CD14-positive monocyte (primary cell): Measurements from ENCODE around the gene NEK4. TPM values are rescaled to one million over a fixed set of nuclear protein-coding genes. Genes with fewer than 3 reads are reported as not detected.

Source experiments
- DNase-seq, 3 donors: peaks; one replicate each; pipeline ENCODE4 v3.0.0-alpha.2; 2011 to 2022
- H2AFZ ChIP-seq: 2 replicates; pipeline ENCODE4 v1.6.0; 2012; ENCODE audit warnings: mild to moderate bottlenecking, low read depth, low read length, inconsistent platforms; ENCODE audit not compliant: insufficient read depth, poor library complexity, severe bottlenecking
- H3K27ac ChIP-seq, 2 donors: 1 replicate in 1 of 2; 2 replicates in 1 of 2; pipeline ENCODE4 v1.5.1; 2012 to 2013; ENCODE audit warnings: low read length in 2 of 2, control low read depth in 1 of 2, inconsistent platforms in 1 of 2, low read depth in 1 of 2, mild to moderate bottlenecking in 1 of 2
- H3K27me3 ChIP-seq, 2 donors: one replicate each; pipeline versions ENCODE4 v1.6.0 to v1.6.1; 2011 to 2013; ENCODE audit warnings: low read length in 2 of 2; ENCODE audit not compliant: control insufficient read depth in 2 of 2, insufficient read depth in 2 of 2
- H3K36me3 ChIP-seq, 2 donors: replicated peaks in 1 of 2; 1 replicate in 1 of 2; 2 replicates in 1 of 2; pipeline versions ENCODE4 v1.5.1 to v1.6.1; 2012 to 2013; ENCODE audit warnings: low read length in 2 of 2, control low read depth in 1 of 2, inconsistent platforms in 1 of 2, mild to moderate bottlenecking in 1 of 2; ENCODE audit not compliant: insufficient read depth in 2 of 2, control insufficient read depth in 1 of 2
- H3K4me1 ChIP-seq, 2 donors: 1 replicate in 1 of 2; 2 replicates in 1 of 2; pipeline versions ENCODE4 v1.5.1 to v1.6.1; 2012 to 2013; ENCODE audit warnings: low read length in 2 of 2, control low read depth in 1 of 2, inconsistent platforms in 1 of 2, mild to moderate bottlenecking in 1 of 2, moderate library complexity in 1 of 2; ENCODE audit not compliant: insufficient read depth in 2 of 2, control insufficient read depth in 1 of 2
- H3K4me2 ChIP-seq: replicated peaks from 2 replicates; pipeline ENCODE3; 2012; ENCODE audit warnings: low read length, moderate library complexity, mild to moderate bottlenecking; ENCODE audit not compliant: poor library complexity, severe bottlenecking; ENCODE audit errors: extremely low read depth
- H3K4me3 ChIP-seq, 3 experiments: fragments of 200-600 bp in 1 of 3; sonication (generic) in 1 of 3; replicated peaks in 1 of 3; 1 replicate in 2 of 3; 2 replicates in 1 of 3; pipeline ENCODE4 v1.5.1; 2011 to 2013; ENCODE audit warnings: low read length in 3 of 3, mild to moderate bottlenecking in 3 of 3, control low read depth in 2 of 3, low read depth in 2 of 3, inconsistent platforms in 1 of 3, moderate library complexity in 1 of 3
- H3K79me2 ChIP-seq: 2 replicates; pipeline ENCODE4 v1.6.0; 2012; ENCODE audit warnings: mild to moderate bottlenecking, control low read depth, inconsistent platforms, low read length, moderate library complexity; ENCODE audit not compliant: insufficient read depth
- H3K9ac ChIP-seq: 2 replicates; pipeline ENCODE4 v1.6.0; 2017; ENCODE audit warnings: low read length, mild to moderate bottlenecking; ENCODE audit not compliant: insufficient read depth, poor library complexity, severe bottlenecking
- H3K9me3 ChIP-seq, 2 donors: replicated peaks in 1 of 2; 1 replicate in 1 of 2; 2 replicates in 1 of 2; pipeline versions ENCODE4 v1.5.1 to v1.6.1; 2012 to 2013; ENCODE audit warnings: low read length in 2 of 2, control low read depth in 1 of 2; ENCODE audit not compliant: control insufficient read depth in 1 of 2, insufficient read depth in 1 of 2
- H4K20me1 ChIP-seq: 2 replicates; pipeline ENCODE4 v1.6.0; 2012; ENCODE audit warnings: mild to moderate bottlenecking, low read length, control low read depth, moderate library complexity; ENCODE audit not compliant: insufficient read depth
- H3K27ac Mint-ChIP-seq, 7 donors: one replicate each; pipeline ENCODE4 v1.8.0; 2020; ENCODE audit warnings: mild to moderate bottlenecking in 7 of 7, mixed read lengths in 7 of 7, moderate library complexity in 6 of 7, inconsistent platforms in 2 of 7
- H3K27me3 Mint-ChIP-seq, 3 donors: one replicate each; pipeline ENCODE4 v1.8.0; 2021 to 2022; ENCODE audit warnings: low read depth in 3 of 3, mild to moderate bottlenecking in 3 of 3, mixed read lengths in 3 of 3, moderate library complexity in 3 of 3, inconsistent platforms in 1 of 3
- H3K36me3 Mint-ChIP-seq, 2 donors: one replicate each; pipeline ENCODE4 v1.8.0; 2020; ENCODE audit warnings: mixed read lengths in 2 of 2, inconsistent platforms in 1 of 2, mild to moderate bottlenecking in 1 of 2
- H3K4me1 Mint-ChIP-seq: one replicate; pipeline ENCODE4 v1.8.0; 2020; ENCODE audit warnings: mild to moderate bottlenecking, mixed read lengths
- H3K4me3 Mint-ChIP-seq, 2 donors: one replicate each; pipeline ENCODE4 v1.8.0; 2020; ENCODE audit warnings: mild to moderate bottlenecking in 2 of 2, mixed read lengths in 2 of 2, moderate library complexity in 1 of 2
- H3K9me3 Mint-ChIP-seq, 7 donors: one replicate each; pipeline ENCODE4 v1.8.0; 2020 to 2022; ENCODE audit warnings: mixed read lengths in 7 of 7, mild to moderate bottlenecking in 6 of 7, moderate library complexity in 6 of 7, inconsistent platforms in 2 of 7
- WGBS: methylation state at CpG from one replicate; pipeline ENCODE4 v1.1.5; 2013; ENCODE audit warnings: missing lambda C conversion rate; ENCODE audit not compliant: insufficient coverage; 5-methylcytosine and 5-hydroxymethylcytosine counted together
- intact Hi-C, 2 donors: fragments of 100-400 bp; cut with micrococcal nuclease; formaldehyde crosslinking; loops; one replicate each; pipeline versions ENCODE4 v1.15.0 to v1.15.1; 2023
- polyA plus RNA-seq, 3 donors: library from polyadenylated mRNA; depleted of rRNA in 1 of 3; unstranded in 2 of 3; stranded (reverse) in 1 of 3; fragments of 300-500 nt in 2 of 3; fragments of >200 nt in 1 of 3; fragmentation: Illumina TruSeq in 2 of 3; gene quantifications; 1 replicate in 2 of 3; 2 replicates in 1 of 3; pipeline ENCODE4 v1.2.3, GENCODE V29; 2012 to 2021
- TF ChIP-seq, protein P1 (sequence below): fragments of 200-600 bp; IDR thresholded peaks from one replicate; pipeline ENCODE4 v1.8.0; 2022; ENCODE audit warnings: antibody characterized with exemption, mild to moderate bottlenecking

Gene NEK4
- polyA plus RNA-seq, 3 donors = 13.7 to 17.5 (median 17.4) TPM

DNA sequence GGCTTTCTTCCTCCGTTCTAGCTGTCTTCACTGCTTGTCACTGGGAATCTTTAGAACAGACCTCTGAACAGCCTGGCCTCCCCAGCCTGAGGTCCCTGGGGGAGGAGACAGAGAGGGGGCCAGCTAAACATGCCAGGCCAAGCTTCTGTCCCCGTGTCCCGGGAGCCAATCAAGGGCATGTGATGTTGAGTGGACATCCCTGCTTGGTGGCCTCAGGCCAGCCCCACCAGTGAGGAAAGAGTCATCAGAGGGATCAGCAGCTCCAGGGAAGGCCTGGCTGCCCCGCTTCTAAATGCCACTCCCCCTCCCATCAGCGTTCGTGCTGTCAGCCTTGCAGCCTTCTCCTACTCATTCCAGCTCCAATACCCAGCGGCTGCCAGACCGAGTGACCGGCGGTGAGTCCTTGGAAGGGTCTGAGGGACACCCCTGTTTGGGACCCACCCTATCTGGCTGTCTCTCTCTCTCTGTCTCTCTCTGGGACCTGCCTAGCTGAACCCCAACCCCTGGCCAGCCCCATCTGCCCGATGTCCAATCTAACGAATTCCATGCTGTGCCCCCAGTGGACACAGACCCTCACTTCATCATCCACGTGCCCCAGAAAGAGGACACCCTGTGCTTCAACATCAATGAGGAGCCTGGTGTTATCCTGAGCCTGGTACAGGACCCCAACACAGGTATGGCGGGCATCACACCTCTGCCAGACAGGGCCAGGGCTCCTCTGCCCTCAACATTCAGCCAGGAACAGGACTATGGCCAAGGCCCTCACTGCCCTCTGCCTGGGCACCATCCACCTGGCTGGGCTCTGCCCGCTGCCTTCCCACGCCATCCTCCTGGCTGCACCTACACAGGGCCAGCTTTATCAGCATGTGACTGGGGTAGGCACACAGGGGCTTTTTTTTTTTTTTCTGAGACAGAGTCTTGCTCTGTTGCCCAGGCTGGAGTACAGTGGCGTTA is 17.2 kb upstream of the NEK4 start:
- Histone ChIP-seq H3K4me2 (no peak overlapping the region), H2AFZ (no peak overlapping the region), H3K4me3 (no peak overlapping the region), H3K9me3 (no peaks in the 10 kb centered on the region), H3K4me1 (peaks cover 1 to 3% of the 10 kb centered on the region in 2 donors), H3K27ac (no peak overlapping the region), H3K9ac (no peak overlapping the region), H4K20me1 (no peaks in the 10 kb centered on the region), H3K36me3 (no peaks in the 10 kb centered on the region), H3K79me2 (no peaks in the 10 kb centered on the region), H3K27me3 (no peaks in the 10 kb centered on the region)
- WGBS = 96% methylated on average over 12 of the region's 17 CpGs
- no peak for DNase-seq
- Mint-ChIP-seq H3K9me3 (no peaks in the 10 kb centered on the region), H3K4me3 (no peak overlapping the region), H3K27ac (peak overlapping the region in 2 of 7 donors; percentile 30 to 54), H3K27me3 (peaks cover 1 to 16% (median 9%) of the 10 kb centered on the region in 3 donors), H3K36me3 (no peaks in the 10 kb centered on the region), H3K4me1 (no peaks in the 10 kb centered on the region)
- TF ChIP-seq, protein P1, sequence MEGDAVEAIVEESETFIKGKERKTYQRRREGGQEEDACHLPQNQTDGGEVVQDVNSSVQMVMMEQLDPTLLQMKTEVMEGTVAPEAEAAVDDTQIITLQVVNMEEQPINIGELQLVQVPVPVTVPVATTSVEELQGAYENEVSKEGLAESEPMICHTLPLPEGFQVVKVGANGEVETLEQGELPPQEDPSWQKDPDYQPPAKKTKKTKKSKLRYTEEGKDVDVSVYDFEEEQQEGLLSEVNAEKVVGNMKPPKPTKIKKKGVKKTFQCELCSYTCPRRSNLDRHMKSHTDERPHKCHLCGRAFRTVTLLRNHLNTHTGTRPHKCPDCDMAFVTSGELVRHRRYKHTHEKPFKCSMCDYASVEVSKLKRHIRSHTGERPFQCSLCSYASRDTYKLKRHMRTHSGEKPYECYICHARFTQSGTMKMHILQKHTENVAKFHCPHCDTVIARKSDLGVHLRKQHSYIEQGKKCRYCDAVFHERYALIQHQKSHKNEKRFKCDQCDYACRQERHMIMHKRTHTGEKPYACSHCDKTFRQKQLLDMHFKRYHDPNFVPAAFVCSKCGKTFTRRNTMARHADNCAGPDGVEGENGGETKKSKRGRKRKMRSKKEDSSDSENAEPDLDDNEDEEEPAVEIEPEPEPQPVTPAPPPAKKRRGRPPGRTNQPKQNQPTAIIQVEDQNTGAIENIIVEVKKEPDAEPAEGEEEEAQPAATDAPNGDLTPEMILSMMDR = no peak
- intact Hi-C loops = no loop called here

DNA sequence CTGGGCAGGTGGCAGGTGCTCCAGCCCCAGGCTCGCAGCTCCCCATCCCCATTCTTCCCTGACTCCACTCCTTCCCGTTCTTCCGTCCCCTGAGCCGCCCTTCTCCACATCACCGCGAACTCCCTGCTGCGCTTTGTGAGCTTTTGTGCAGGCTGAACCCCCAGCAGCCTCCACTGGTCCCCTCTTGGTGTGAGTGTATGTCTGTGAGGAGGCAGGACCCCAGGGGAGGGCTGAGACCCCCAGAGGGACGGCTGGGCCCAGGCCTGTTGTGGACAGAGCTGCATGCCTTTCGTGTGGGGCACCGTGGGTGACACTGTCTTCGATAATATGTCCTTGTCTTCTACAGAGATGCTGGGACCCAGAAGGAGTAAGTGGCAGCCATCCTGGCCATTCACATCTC is 16.5 kb upstream of the NEK4 start:
- 78% methylated on average over 3 of the region's 11 CpGs for WGBS
- Histone ChIP-seq H3K4me3 (no peak overlapping the region), H3K9me3 (no peaks in the 10 kb centered on the region), H3K27me3 (no peaks in the 10 kb centered on the region), H3K79me2 (no peaks in the 10 kb centered on the region), H3K36me3 (no peaks in the 10 kb centered on the region), H2AFZ (no peak overlapping the region), H3K4me2 (no peak overlapping the region), H4K20me1 (no peaks in the 10 kb centered on the region), H3K4me1 (no peaks in the 10 kb centered on the region), H3K27ac (no peak overlapping the region), H3K9ac (no peak overlapping the region)
- DNase-seq = no peak
- H3K4me3 Mint-ChIP-seq = no peak overlapping the region
- peaks cover 7 to 16% (median 11%) of the 10 kb centered on the region in 3 donors for H3K27me3 Mint-ChIP-seq
- H3K27ac Mint-ChIP-seq = peak overlapping the region in 1 of 7 donors; percentile 30
- H3K4me1 Mint-ChIP-seq = peaks cover 2% of the 10 kb centered on the region
- TF ChIP-seq, protein P1 = no peak
- no peaks in the 10 kb centered on the region for H3K36me3 Mint-ChIP-seq
- H3K9me3 Mint-ChIP-seq = no peaks in the 10 kb centered on the region
- intact Hi-C loops = no loop called here
